ENCODE measurements around the gene TSGA10IP. TPM values are rescaled to one million over a fixed set of nuclear protein-coding genes. Genes with fewer than 3 reads are reported as not detected.

TSGA10IP gene
- total and polyA plus RNA-seq, 2 experiments from 2014 or later = 1.6 to 2.0 TPM

- TF ChIP-seq, protein P1, sequence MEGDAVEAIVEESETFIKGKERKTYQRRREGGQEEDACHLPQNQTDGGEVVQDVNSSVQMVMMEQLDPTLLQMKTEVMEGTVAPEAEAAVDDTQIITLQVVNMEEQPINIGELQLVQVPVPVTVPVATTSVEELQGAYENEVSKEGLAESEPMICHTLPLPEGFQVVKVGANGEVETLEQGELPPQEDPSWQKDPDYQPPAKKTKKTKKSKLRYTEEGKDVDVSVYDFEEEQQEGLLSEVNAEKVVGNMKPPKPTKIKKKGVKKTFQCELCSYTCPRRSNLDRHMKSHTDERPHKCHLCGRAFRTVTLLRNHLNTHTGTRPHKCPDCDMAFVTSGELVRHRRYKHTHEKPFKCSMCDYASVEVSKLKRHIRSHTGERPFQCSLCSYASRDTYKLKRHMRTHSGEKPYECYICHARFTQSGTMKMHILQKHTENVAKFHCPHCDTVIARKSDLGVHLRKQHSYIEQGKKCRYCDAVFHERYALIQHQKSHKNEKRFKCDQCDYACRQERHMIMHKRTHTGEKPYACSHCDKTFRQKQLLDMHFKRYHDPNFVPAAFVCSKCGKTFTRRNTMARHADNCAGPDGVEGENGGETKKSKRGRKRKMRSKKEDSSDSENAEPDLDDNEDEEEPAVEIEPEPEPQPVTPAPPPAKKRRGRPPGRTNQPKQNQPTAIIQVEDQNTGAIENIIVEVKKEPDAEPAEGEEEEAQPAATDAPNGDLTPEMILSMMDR (conservative IDR thresholded peaks at IDR 0.05; ENCODE audit: low read depth in 2 of 2) = no peak
- TF ChIP-seq JUNB (IDR thresholded peaks at IDR 0.05; ENCODE audit: unreplicated experiment) = no peak
- TF ChIP-seq, protein P2, sequence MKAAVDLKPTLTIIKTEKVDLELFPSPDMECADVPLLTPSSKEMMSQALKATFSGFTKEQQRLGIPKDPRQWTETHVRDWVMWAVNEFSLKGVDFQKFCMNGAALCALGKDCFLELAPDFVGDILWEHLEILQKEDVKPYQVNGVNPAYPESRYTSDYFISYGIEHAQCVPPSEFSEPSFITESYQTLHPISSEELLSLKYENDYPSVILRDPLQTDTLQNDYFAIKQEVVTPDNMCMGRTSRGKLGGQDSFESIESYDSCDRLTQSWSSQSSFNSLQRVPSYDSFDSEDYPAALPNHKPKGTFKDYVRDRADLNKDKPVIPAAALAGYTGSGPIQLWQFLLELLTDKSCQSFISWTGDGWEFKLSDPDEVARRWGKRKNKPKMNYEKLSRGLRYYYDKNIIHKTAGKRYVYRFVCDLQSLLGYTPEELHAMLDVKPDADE (IDR thresholded peaks at IDR 0.05) = no peak
These were observed 1.4 kb downstream of the TSGA10IP start (continued) for GRCh38 chr11:65946655-65947054.

GRCh38 chr11:65947133-65947532 is 1.9 kb downstream of the TSGA10IP start:
- H3K4me3 Mint-ChIP-seq = peak overlapping the region; percentile 24; the same call in 1 of the 3 replicates
- Histone ChIP-seq H3K79me2 (replicated peaks; ENCODE audit: insufficient read depth) (no peaks in the 10 kb centered on the region), H2AFZ (no peak overlapping the region), H4K20me1 (replicated peaks; ENCODE audit: insufficient read depth) (no peaks in the 10 kb centered on the region), H3K4me1 (ENCODE audit: insufficient read depth) (peaks cover 20% of the 10 kb centered on the region), H3K9me2 (ENCODE audit: insufficient read depth) (no peaks in the 10 kb centered on the region), H3K4me2 (no peak overlapping the region; the same call in 1 of the 2 replicates), H3K4me3 (no peak overlapping the region), H3K27ac (ENCODE audit: low read depth) (no peak overlapping the region), H3K27me3 (ENCODE audit: insufficient read depth) (no peaks in the 10 kb centered on the region), H3K36me3 (ENCODE audit: insufficient read depth) (no peaks in the 10 kb centered on the region), H3F3A (replicated peaks; ENCODE audit: low read depth) (peaks cover 9% of the 10 kb centered on the region; the same call in 1 of the 2 replicates)
- peaks cover 2% of the 10 kb centered on the region; the same call in 1 of the 3 replicates for H3K36me3 Mint-ChIP-seq (ENCODE audit: low read depth)
- H3K4me1 Mint-ChIP-seq = peaks cover 28% of the 10 kb centered on the region
- H3K27me3 Mint-ChIP-seq (ENCODE audit: insufficient read depth, low read depth, poor library complexity) = peaks cover 9% of the 10 kb centered on the region
- peak; percentile 5 for ATAC-seq
- TF ChIP-seq STAT1 (IDR thresholded peaks at IDR 0.05; ENCODE audit: unreplicated experiment) (no peak), CREB1 (CRISPR knock-in tag; IDR thresholded peaks at IDR 0.05; ENCODE audit: low read depth) (no peak), EZH2phosphoT487 (IDR thresholded peaks at IDR 0.05; ENCODE audit: unreplicated experiment) (no peak), EZH2 (IDR thresholded peaks at IDR 0.05; ENCODE audit: low read depth, unreplicated experiment) (no peak), JUNB (IDR thresholded peaks at IDR 0.05; ENCODE audit: unreplicated experiment) (no peak), POLR2AphosphoS5 (IDR thresholded peaks at IDR 0.05; ENCODE audit: low read depth) (no peak), ZNF462 (CRISPR knock-in tag; IDR thresholded peaks at IDR 0.05) (no peak)
- TF ChIP-seq, protein P1 (conservative IDR thresholded peaks at IDR 0.05; ENCODE audit: low read depth in 2 of 2) = peak in 1 of 2 experiments; percentile 35; a peak in 2 of 4 replicates
- H3K9me3 Mint-ChIP-seq = no peaks in the 10 kb centered on the region
- peak; percentile 44 for DNase-seq (ENCODE audit: low spot score)
- H3K27ac Mint-ChIP-seq = peak overlapping the region; percentile 50; the same call in 1 of the 2 replicates
